ENCODE data around the gene RPS16. TPM values are rescaled to one million over a fixed set of nuclear protein-coding genes. Genes with fewer than 3 reads are reported as not detected.

The RPS16 gene
- total and polyA plus RNA-seq, 2 of the 13 experiments (the other 11 are each of a cell fraction or from before 2014, with no cell fraction given), result 488 to 2,583 TPM

DNA sequence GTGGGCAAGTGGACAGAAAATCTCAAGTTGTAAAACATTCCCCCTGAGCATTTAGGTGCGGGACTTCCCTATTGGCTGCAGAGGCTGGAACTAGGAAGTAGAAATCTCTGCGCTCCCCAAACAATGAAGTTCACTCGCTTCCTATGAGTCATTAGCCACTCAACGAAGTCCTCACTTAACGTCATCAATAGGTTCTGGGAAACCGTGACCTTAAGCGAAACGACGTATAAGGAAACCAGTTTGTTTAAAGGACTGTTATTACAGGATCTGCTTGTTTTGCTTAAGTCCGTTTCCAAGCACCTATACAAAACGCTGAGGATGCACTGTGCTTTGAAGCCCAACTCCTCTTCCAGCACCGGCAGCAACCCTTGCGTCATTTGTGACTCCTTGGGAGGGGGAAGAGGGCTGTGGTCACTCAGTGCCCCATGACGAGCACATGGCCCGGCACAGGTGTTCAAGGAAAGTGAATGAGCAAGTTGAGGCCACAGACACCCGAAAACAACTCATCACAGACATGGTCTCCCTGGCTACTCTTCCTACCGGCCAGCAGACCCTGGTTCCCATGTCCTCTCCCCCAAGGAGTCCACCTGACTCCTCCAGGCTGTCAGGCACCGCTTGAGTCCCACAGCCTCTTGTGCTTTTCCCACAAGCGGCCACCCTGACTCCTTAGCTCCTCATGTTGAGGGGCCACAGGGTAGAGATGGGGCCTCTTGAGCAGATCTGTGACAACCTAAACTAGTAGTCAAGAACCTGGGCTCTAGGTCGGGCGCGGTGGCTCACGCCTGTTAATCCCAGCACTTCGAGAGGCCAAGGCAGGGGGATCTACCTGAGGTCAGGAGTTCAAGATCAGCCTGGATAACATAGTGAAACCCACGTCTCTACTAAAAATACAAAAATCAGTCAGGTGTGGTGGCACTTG is 4.8 kb downstream of the RPS16 start (continued):
- TF ChIP-seq, protein P1, sequence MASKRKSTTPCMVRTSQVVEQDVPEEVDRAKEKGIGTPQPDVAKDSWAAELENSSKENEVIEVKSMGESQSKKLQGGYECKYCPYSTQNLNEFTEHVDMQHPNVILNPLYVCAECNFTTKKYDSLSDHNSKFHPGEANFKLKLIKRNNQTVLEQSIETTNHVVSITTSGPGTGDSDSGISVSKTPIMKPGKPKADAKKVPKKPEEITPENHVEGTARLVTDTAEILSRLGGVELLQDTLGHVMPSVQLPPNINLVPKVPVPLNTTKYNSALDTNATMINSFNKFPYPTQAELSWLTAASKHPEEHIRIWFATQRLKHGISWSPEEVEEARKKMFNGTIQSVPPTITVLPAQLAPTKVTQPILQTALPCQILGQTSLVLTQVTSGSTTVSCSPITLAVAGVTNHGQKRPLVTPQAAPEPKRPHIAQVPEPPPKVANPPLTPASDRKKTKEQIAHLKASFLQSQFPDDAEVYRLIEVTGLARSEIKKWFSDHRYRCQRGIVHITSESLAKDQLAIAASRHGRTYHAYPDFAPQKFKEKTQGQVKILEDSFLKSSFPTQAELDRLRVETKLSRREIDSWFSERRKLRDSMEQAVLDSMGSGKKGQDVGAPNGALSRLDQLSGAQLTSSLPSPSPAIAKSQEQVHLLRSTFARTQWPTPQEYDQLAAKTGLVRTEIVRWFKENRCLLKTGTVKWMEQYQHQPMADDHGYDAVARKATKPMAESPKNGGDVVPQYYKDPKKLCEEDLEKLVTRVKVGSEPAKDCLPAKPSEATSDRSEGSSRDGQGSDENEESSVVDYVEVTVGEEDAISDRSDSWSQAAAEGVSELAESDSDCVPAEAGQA (IDR thresholded peaks at IDR 0.05; ENCODE audit: low read depth), result peak; percentile 77; the same call in 1 of the 2 replicates
- TF ChIP-seq, protein P1 (CRISPR knock-in tag; IDR thresholded peaks at IDR 0.05; ENCODE audit: borderline replicate concordance), result no peak
- no peak for TF ChIP-seq FOXC1 (CRISPR knock-in tag; IDR thresholded peaks at IDR 0.05; ENCODE audit: borderline replicate concordance)
- TF ChIP-seq MEF2D (CRISPR knock-in tag; IDR thresholded peaks at IDR 0.05), result no peak
- TF ChIP-seq LCORL (IDR thresholded peaks at IDR 0.05), result no peak
- TF ChIP-seq LCORL (CRISPR knock-in tag; IDR thresholded peaks at IDR 0.05), result 0 out of 2 replicates have a peak, but pooled peaks have one; percentile 23
- no peak for TF ChIP-seq ZNF33B (CRISPR knock-in tag; IDR thresholded peaks at IDR 0.05)
- no peak for TF ChIP-seq BHLHE40 (IDR thresholded peaks at IDR 0.05; ENCODE audit: low read length)
- no peak for TF ChIP-seq ZNF414 (CRISPR knock-in tag; IDR thresholded peaks at IDR 0.05)
- TF ChIP-seq PHB2 (IDR thresholded peaks at IDR 0.05; ENCODE audit: partially characterized antibody), result no peak
- 0 out of 2 replicates have a peak, but pooled peaks have one; percentile 47 for TF ChIP-seq ZNF350 (CRISPR knock-in tag; IDR thresholded peaks at IDR 0.05; ENCODE audit: borderline replicate concordance, low read depth)
- TF ChIP-seq ZNF24 (IDR thresholded peaks at IDR 0.05), result no peak
- TF ChIP-seq ZNF629 (CRISPR knock-in tag; conservative IDR thresholded peaks at IDR 0.05), result no peak
- TF ChIP-seq CREB1 (IDR thresholded peaks at IDR 0.05), result peak; percentile 80
- peak; percentile 59; the same call in 1 of the 2 replicates for TF ChIP-seq CREB1 (CRISPR knock-in tag; IDR thresholded peaks at IDR 0.05)
- no peak for TF ChIP-seq MBNL3 (CRISPR knock-in tag; conservative IDR thresholded peaks at IDR 0.05)
- no peak for TF ChIP-seq ZNF335 (CRISPR knock-in tag; IDR thresholded peaks at IDR 0.05)
- no peak for TF ChIP-seq NR1H2 (CRISPR knock-in tag; IDR thresholded peaks at IDR 0.05; ENCODE audit: borderline replicate concordance, low read depth)
- peak; percentile 37; the same call in 1 of the 2 replicates for TF ChIP-seq POLR2AphosphoS5 (IDR thresholded peaks at IDR 0.05; ENCODE audit: low read depth, low read length)
- no peak for TF ChIP-seq PRPF4 (IDR thresholded peaks at IDR 0.05; ENCODE audit: low read depth, low read length, poor library complexity, severe bottlenecking)
- no peak for TF ChIP-seq RBM39 (IDR thresholded peaks at IDR 0.05; ENCODE audit: low read depth, low read length, poor library complexity, severe bottlenecking)
- TF ChIP-seq ZEB1 (IDR thresholded peaks at IDR 0.05; ENCODE audit: insufficient replicate concordance, low read depth), result no peak
- TF ChIP-seq FLYWCH1 (CRISPR knock-in tag; IDR thresholded peaks at IDR 0.05), result no peak
- no peak for TF ChIP-seq NKX3-1 (CRISPR knock-in tag; IDR thresholded peaks at IDR 0.05)
- TF ChIP-seq EP300 (IDR thresholded peaks at IDR 0.05; ENCODE audit: low read depth in 2 of 2, low read length in 2 of 2), result no peak
- no peak for TF ChIP-seq EP300 (CRISPR knock-in tag; IDR thresholded peaks at IDR 0.05; ENCODE audit: borderline replicate concordance)

All from HepG2 (cell line).